ENCODE data around the gene INO80.

INO80 gene

GRCh38 chr15:41124058-41124457 lies 8.0 kb upstream of the INO80 start:
- TF ChIP-seq EZH2 (IDR thresholded peaks at IDR 0.05) (no peak), POLR2AphosphoS5 (IDR thresholded peaks at IDR 0.05; ENCODE audit: borderline replicate concordance, low read depth, low read length) (no peak), FOXP2 (optimal IDR thresholded peaks at IDR 0.05; ENCODE audit: control extremely low read depth, extremely low read length, insufficient read depth) (no peak)
- no peak overlapping the region for H3K4me3 ChIP-seq
- no peaks in the 10 kb centered on the region for H3K36me3 ChIP-seq (ENCODE audit: insufficient read depth, low read length)
- H3K9ac ChIP-seq (ENCODE audit: insufficient read length): no peak overlapping the region
- H3K27ac ChIP-seq: no peak overlapping the region
- DNase-seq (ENCODE audit: low read depth, low spot score): no peak
- H3K9me3 ChIP-seq (ENCODE audit: low read depth, low read length): no peaks in the 10 kb centered on the region

- no peak overlapping the region for H3K4me3 ChIP-seq
- no peak for TF ChIP-seq POLR2AphosphoS5 (IDR thresholded peaks at IDR 0.05; ENCODE audit: borderline replicate concordance, low read depth, low read length)
- no peak for TF ChIP-seq EZH2 (IDR thresholded peaks at IDR 0.05)
- no peak for TF ChIP-seq FOXP2 (optimal IDR thresholded peaks at IDR 0.05; ENCODE audit: control extremely low read depth, extremely low read length, insufficient read depth)
- no peaks in the 10 kb centered on the region for H3K36me3 ChIP-seq (ENCODE audit: insufficient read depth, low read length)
- no peaks in the 10 kb centered on the region for H3K9me3 ChIP-seq (ENCODE audit: low read depth, low read length)
- DNase-seq (ENCODE audit: low read depth, low spot score): no peak
- H3K9ac ChIP-seq (ENCODE audit: insufficient read length): no peak overlapping the region
- no peak overlapping the region for H3K27ac ChIP-seq
Measured at GRCh38 chr15:41122849-41123248, 6.8 kb upstream of the INO80 start.

- TF ChIP-seq POLR2AphosphoS5 (IDR thresholded peaks at IDR 0.05; ENCODE audit: borderline replicate concordance, low read depth, low read length) (no peak), FOXP2 (optimal IDR thresholded peaks at IDR 0.05; ENCODE audit: control extremely low read depth, extremely low read length, insufficient read depth) (no peak), EZH2 (IDR thresholded peaks at IDR 0.05) (no peak)
- DNase-seq (ENCODE audit: low read depth, low spot score): no peak
- Histone ChIP-seq H3K9me3 (ENCODE audit: low read depth, low read length) (no peaks in the 10 kb centered on the region), H3K27ac (no peak overlapping the region), H3K36me3 (ENCODE audit: insufficient read depth, low read length) (no peaks in the 10 kb centered on the region), H3K9ac (ENCODE audit: insufficient read length) (no peak overlapping the region), H3K4me3 (no peak overlapping the region)
Measured at GRCh38 chr15:41121951-41122350, 5.9 kb upstream of the INO80 start.

DNA sequence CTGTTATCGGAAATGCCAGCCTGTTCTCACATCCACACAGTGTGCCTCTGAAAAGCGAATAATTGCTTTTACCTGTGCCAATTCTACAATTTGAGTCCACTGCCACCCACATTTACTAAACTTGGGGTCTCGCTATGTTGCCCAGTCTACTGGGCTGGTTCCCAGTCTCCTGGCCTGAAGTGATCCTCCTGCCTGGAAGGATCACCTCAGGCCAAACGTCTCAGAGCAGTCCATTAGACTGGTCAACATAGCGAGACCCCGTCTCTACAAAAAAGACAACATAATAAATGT lies 827 bp upstream of the INO80 start:
- DNase-seq (ENCODE audit: low read depth, low spot score): no peak
- Histone ChIP-seq H3K4me3 (peak overlapping the region; percentile 99), H3K27ac (peak overlapping the region; percentile 99), H3K9ac (ENCODE audit: insufficient read length) (peak overlapping the region; percentile 99), H3K36me3 (ENCODE audit: insufficient read depth, low read length) (peaks cover 7% of the 10 kb centered on the region), H3K9me3 (ENCODE audit: low read depth, low read length) (no peaks in the 10 kb centered on the region)
- TF ChIP-seq EZH2 (IDR thresholded peaks at IDR 0.05) (no peak), POLR2AphosphoS5 (IDR thresholded peaks at IDR 0.05; ENCODE audit: borderline replicate concordance, low read depth, low read length) (no peak), FOXP2 (optimal IDR thresholded peaks at IDR 0.05; ENCODE audit: control extremely low read depth, extremely low read length, insufficient read depth) (no peak)

DNA sequence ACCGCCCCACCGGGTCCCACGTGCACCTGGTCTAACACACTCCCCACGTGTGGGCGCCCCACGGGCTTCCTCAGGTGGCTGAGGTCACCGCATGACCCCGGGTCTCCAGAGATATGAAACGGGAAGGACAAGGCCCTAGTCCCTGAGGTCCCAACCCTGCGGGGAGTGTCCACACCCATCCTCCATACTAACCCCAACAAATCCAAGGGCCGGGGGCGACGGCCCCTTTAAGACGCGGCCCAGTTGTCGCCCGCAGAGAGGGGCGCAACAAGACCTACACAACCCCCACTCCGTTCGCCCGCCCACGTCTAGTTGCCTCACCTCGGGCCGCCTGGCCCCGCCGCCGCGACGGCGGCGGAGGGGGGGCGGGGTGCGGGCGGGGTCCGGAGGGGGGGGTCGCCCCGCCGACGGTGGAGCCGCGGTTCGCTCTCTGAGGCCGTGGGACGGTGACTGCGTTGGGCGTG lies 396 bp downstream of the INO80 start:
- Histone ChIP-seq H3K4me3 (peak overlapping the region; percentile 99), H3K36me3 (ENCODE audit: insufficient read depth, low read length) (peaks cover 12% of the 10 kb centered on the region), H3K9ac (ENCODE audit: insufficient read length) (peak overlapping the region; percentile 99), H3K9me3 (ENCODE audit: low read depth, low read length) (no peaks in the 10 kb centered on the region), H3K27ac (peak overlapping the region; percentile 99)
- DNase-seq (ENCODE audit: low read depth, low spot score): no peak
- no peak for TF ChIP-seq FOXP2 (optimal IDR thresholded peaks at IDR 0.05; ENCODE audit: control extremely low read depth, extremely low read length, insufficient read depth)
- no peak for TF ChIP-seq EZH2 (IDR thresholded peaks at IDR 0.05)
- TF ChIP-seq POLR2AphosphoS5 (IDR thresholded peaks at IDR 0.05; ENCODE audit: borderline replicate concordance, low read depth, low read length): no peak

DNA sequence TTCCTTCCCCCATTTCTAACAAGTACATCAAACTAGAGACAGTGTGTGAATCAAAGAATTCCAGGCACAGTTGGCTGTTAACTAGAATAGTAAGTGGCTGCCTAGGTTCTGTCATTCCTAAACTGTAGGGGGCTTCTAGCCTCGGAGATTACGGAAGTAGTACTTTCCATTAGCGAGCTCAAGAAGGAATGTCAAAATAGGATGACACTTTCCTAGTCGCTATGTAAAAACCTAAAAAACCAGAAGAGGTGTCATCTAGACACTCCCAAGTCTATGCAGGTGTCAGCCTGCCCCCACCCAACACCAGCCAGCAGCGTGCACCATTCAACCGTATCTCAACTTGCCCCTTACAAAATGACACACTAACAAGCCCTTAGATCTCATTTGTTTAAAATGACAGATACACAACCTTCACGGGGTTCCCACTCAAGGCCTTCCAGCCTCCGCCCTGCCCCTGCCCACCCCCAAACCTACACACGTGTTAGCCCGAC lies 874 bp downstream of the INO80 start:
- peak overlapping the region; percentile 99 for H3K27ac ChIP-seq
- peak overlapping the region; percentile 99 for H3K4me3 ChIP-seq
- peak overlapping the region; percentile 99 for H3K9ac ChIP-seq (ENCODE audit: insufficient read length)
- no peaks in the 10 kb centered on the region for H3K9me3 ChIP-seq (ENCODE audit: low read depth, low read length)
- TF ChIP-seq FOXP2 (optimal IDR thresholded peaks at IDR 0.05; ENCODE audit: control extremely low read depth, extremely low read length, insufficient read depth) (no peak), EZH2 (IDR thresholded peaks at IDR 0.05) (no peak), POLR2AphosphoS5 (IDR thresholded peaks at IDR 0.05; ENCODE audit: borderline replicate concordance, low read depth, low read length) (no peak)
- peak; percentile 14 for DNase-seq (ENCODE audit: low read depth, low spot score)
- H3K36me3 ChIP-seq (ENCODE audit: insufficient read depth, low read length): peaks cover 16% of the 10 kb centered on the region

DNA sequence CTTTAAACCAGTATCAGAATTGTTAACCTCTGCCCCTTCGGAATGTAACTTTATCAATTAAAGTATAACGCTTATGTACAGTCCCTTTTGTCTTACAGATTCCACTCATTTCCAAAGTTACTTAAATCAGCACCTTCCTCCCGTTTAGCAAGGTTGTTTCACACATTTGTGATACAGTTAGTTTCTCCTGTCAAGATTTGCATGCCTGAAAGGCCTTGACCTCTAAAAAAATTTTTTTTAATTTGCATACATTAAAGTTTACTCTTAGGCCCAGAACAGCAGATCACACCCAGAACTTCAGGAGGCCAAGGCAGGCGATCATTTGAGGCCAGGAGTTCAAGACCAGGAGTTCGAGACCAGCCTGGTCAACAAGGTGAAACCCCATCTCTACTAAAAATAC lies 9.1 kb downstream of the INO80 start:
- no peak for TF ChIP-seq POLR2AphosphoS5 (IDR thresholded peaks at IDR 0.05; ENCODE audit: borderline replicate concordance, low read depth, low read length)
- no peak for TF ChIP-seq EZH2 (IDR thresholded peaks at IDR 0.05)
- TF ChIP-seq FOXP2 (optimal IDR thresholded peaks at IDR 0.05; ENCODE audit: control extremely low read depth, extremely low read length, insufficient read depth): no peak
- H3K36me3 ChIP-seq (ENCODE audit: insufficient read depth, low read length): peaks cover 22% of the 10 kb centered on the region
- H3K9ac ChIP-seq (ENCODE audit: insufficient read length): no peak overlapping the region
- H3K9me3 ChIP-seq (ENCODE audit: low read depth, low read length): no peaks in the 10 kb centered on the region
- DNase-seq (ENCODE audit: low read depth, low spot score): no peak
- H3K27ac ChIP-seq: no peak overlapping the region
- H3K4me3 ChIP-seq: no peak overlapping the region

DNA sequence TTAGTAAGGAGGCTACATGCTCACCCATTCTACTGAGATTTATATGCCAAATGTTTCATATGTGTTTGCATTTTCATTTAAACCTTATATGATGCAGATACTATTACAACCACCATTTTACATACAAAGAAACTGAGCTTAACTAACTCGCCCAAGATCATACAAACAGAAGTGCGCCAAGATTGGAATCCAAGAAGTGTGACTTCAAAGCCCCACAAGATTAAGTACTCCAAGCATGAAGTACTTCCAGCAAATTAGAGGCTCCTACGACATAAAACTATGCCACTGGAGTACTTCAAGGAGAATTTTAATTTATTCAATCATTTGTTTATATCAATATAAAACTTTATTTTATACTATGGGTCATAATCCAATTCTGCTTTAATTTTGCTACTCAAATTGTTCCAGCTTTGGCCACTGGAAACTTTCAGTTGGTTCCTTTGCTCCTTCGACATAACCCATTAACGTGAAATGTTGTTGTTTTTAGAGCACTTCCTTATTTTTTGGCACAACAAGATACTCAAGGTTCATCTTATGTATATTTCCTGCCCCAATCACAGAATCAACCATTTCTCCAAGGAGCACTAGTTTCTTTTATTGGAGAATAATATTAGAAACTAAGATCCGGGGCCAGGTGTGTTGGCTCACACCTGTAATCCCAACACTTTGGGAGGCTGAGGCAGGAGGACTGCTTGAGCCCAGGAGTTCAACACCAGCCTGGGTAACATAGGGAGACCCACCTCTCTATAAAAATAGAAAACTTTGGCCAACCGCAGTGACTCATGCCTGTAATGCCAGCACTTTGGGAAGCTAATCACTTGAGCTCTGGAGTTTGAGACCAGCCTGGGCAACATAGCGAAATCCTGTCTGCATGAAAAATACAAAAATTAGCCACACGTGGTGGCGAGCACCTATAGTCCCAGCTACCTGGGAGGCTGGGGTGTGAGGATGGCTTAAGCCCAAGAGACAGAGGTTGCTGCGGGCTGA lies 10.4 kb downstream of the INO80 start:
- Histone ChIP-seq H3K9ac (ENCODE audit: insufficient read length) (no peak overlapping the region), H3K27ac (no peak overlapping the region), H3K4me3 (no peak overlapping the region), H3K36me3 (ENCODE audit: insufficient read depth, low read length) (peaks cover 16% of the 10 kb centered on the region), H3K9me3 (ENCODE audit: low read depth, low read length) (no peaks in the 10 kb centered on the region)
- no peak for DNase-seq (ENCODE audit: low read depth, low spot score)
- no peak for TF ChIP-seq FOXP2 (optimal IDR thresholded peaks at IDR 0.05; ENCODE audit: control extremely low read depth, extremely low read length, insufficient read depth)
- no peak for TF ChIP-seq POLR2AphosphoS5 (IDR thresholded peaks at IDR 0.05; ENCODE audit: borderline replicate concordance, low read depth, low read length)
- no peak for TF ChIP-seq EZH2 (IDR thresholded peaks at IDR 0.05)
